ENCODE measurements around the gene EQTN.

EQTN gene

GRCh38 chr9:27303219-27303618, 6.3 kb upstream of the EQTN start:
- H3K27ac ChIP-seq, result no peak overlapping the region
- no peak for DNase-seq
- no peaks in the 10 kb centered on the region for H3K4me1 ChIP-seq
- intact Hi-C loops (cut with DNase I; ENCODE audit: low total_unique reads), result no loop called here
- H3K27me3 ChIP-seq, result no peaks in the 10 kb centered on the region
- no peaks in the 10 kb centered on the region for H3K36me3 ChIP-seq
- no peaks in the 10 kb centered on the region for H3K9me3 ChIP-seq
- no peak for TF ChIP-seq CTCF (IDR thresholded peaks at IDR 0.05)
- H3K4me3 ChIP-seq, result no peak overlapping the region

- H3K4me1 ChIP-seq, result no peaks in the 10 kb centered on the region
- TF ChIP-seq CTCF (IDR thresholded peaks at IDR 0.05), result no peak
- no peaks in the 10 kb centered on the region for H3K9me3 ChIP-seq
- H3K27ac ChIP-seq, result no peak overlapping the region
- no peaks in the 10 kb centered on the region for H3K27me3 ChIP-seq
- no peak for DNase-seq
- no peak overlapping the region for H3K4me3 ChIP-seq
- intact Hi-C loops (cut with DNase I; ENCODE audit: low total_unique reads), result no loop called here
- no peaks in the 10 kb centered on the region for H3K36me3 ChIP-seq
Measured at GRCh38 chr9:27293996-27294395, 3.0 kb downstream of the EQTN start.

GRCh38 chr9:27292659-27293405, 4.1 kb downstream of the EQTN start:
- Histone ChIP-seq H3K27ac (no peak overlapping the region), H3K36me3 (no peaks in the 10 kb centered on the region), H3K4me1 (no peaks in the 10 kb centered on the region), H3K27me3 (no peaks in the 10 kb centered on the region), H3K9me3 (no peaks in the 10 kb centered on the region), H3K4me3 (no peak overlapping the region)
- no peak for DNase-seq
- no peak for TF ChIP-seq CTCF (IDR thresholded peaks at IDR 0.05)
- intact Hi-C loops (cut with DNase I; ENCODE audit: low total_unique reads), result no loop called here

GRCh38 chr9:27291292-27291691, 5.7 kb downstream of the EQTN start:
- H3K27ac ChIP-seq, result no peak overlapping the region
- intact Hi-C loops (cut with DNase I; ENCODE audit: low total_unique reads), result no loop called here
- TF ChIP-seq CTCF (IDR thresholded peaks at IDR 0.05), result no peak
- H3K4me3 ChIP-seq, result no peak overlapping the region
- H3K36me3 ChIP-seq, result no peaks in the 10 kb centered on the region
- H3K9me3 ChIP-seq, result no peaks in the 10 kb centered on the region
- no peak for DNase-seq
- no peaks in the 10 kb centered on the region for H3K27me3 ChIP-seq
- no peaks in the 10 kb centered on the region for H3K4me1 ChIP-seq

GRCh38 chr9:27282269-27282668, 14.7 kb downstream of the EQTN start:
- no peaks in the 10 kb centered on the region for H3K9me3 ChIP-seq
- no peak overlapping the region for H3K27ac ChIP-seq
- no peak for TF ChIP-seq CTCF (IDR thresholded peaks at IDR 0.05)
- no peaks in the 10 kb centered on the region for H3K27me3 ChIP-seq
- intact Hi-C loops (cut with DNase I; ENCODE audit: low total_unique reads), result no loop called here
- no peak for DNase-seq
- H3K4me1 ChIP-seq, result no peaks in the 10 kb centered on the region
- H3K4me3 ChIP-seq, result no peak overlapping the region
- no peaks in the 10 kb centered on the region for H3K36me3 ChIP-seq

GRCh38 chr9:27280860-27281259, 16.1 kb downstream of the EQTN start:
- Histone ChIP-seq H3K27ac (no peak overlapping the region), H3K9me3 (no peaks in the 10 kb centered on the region), H3K4me1 (peaks cover 0 to 3% (median 0%) of the 10 kb centered on the region in 4 donors), H3K27me3 (no peaks in the 10 kb centered on the region), H3K36me3 (no peaks in the 10 kb centered on the region), H3K4me3 (no peak overlapping the region)
- intact Hi-C loops (cut with DNase I; ENCODE audit: low total_unique reads), result no loop called here
- no peak for DNase-seq
- no peak for TF ChIP-seq CTCF (IDR thresholded peaks at IDR 0.05)
